ENCODE data around the gene SPINT1.

DNA sequence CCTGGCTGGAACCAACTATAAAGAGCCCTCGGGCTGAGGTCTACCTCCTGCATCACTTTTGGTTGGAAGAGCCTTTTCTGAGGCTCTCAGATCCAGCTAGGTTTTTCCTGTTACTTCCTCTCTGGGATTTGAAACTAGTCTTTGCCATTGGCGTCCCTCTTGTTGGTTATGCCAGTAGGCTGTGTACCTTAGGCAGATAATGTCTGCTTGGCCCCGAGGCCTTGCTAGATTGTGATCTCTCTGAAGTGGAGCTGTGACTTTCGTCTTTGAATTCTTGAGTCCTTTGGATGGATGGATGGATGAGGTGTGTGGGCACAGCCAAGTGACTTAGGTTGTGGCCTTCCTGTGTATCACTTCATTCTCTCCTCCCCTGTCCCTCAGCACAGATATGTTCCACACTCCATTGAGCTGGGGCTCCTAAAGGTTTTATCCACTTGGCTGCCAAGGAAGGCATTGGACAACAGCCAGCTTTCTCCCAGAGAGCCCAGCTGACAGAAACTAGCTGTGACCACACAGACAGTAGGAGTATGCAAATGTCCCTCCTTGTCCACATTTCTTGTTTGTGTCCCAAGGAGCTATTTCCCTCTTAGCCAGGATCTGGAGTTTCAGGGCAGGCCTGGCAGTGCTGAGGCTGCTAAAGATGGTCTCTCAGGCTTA lies 28.7 kb upstream of the SPINT1 start:
- no peak for TF ChIP-seq POLR2A (IDR thresholded peaks at IDR 0.05)
- TF ChIP-seq, protein P1, sequence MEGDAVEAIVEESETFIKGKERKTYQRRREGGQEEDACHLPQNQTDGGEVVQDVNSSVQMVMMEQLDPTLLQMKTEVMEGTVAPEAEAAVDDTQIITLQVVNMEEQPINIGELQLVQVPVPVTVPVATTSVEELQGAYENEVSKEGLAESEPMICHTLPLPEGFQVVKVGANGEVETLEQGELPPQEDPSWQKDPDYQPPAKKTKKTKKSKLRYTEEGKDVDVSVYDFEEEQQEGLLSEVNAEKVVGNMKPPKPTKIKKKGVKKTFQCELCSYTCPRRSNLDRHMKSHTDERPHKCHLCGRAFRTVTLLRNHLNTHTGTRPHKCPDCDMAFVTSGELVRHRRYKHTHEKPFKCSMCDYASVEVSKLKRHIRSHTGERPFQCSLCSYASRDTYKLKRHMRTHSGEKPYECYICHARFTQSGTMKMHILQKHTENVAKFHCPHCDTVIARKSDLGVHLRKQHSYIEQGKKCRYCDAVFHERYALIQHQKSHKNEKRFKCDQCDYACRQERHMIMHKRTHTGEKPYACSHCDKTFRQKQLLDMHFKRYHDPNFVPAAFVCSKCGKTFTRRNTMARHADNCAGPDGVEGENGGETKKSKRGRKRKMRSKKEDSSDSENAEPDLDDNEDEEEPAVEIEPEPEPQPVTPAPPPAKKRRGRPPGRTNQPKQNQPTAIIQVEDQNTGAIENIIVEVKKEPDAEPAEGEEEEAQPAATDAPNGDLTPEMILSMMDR (IDR thresholded peaks at IDR 0.05): no peak
